A549 (cell line): ENCODE results near the gene CHRDL1. TPM values are rescaled to one million over a fixed set of nuclear protein-coding genes. Genes with fewer than 3 reads are reported as not detected.

ENCODE experiments used
- ATAC-seq, 2 experiments: fragments of 200-7000 bp in 1 of 2; fragments of >200 bp in 1 of 2; cut with Nextera tagmentation in 1 of 2; cut with Tn5 transposase in 1 of 2; 3 replicates each; pipeline versions ENCODE4 v1.8.0 to v1.9.1; 2018 to 2020; ENCODE audit warnings: mild to moderate bottlenecking in 1 of 2, moderate library complexity in 1 of 2
- CTCF ChIA-PET: fragments of 300-600 bp; sonication (Branson Sonifier 250); formaldehyde crosslinking; extraction: SDS; loops from one replicate; lab custom pipeline; 2021; ENCODE audit warnings: antibody characterized with exemption, inconsistent platforms; lab: Yijun Ruan, JAX
- POLR2A ChIA-PET: fragments of 350-600 bp; formaldehyde crosslinking; extraction: SDS; loops from one replicate; lab custom pipeline; 2021; ENCODE audit warnings: antibody characterized with exemption, inconsistent platforms; lab: Yijun Ruan, JAX
- DNase-seq, 2 experiments: peaks; one replicate each; pipeline versions ENCODE4 v3.0.0 to v3.0.0-alpha.2; 2011 to 2016; ENCODE audit warnings: low read depth in 1 of 2, low spot score in 1 of 2
- FAIRE-seq: peaks from 2 replicates; lab custom pipeline; 2011; peaks lifted over from hg19 to GRCh38; lab: Jason Lieb, UNC
- H3K27ac ChIP-seq, 2 experiments: fragments of >200 bp; sonication (Bioruptor Twin); formaldehyde crosslinking; 3 replicates each; pipeline ENCODE4 v1.5.1; 2016 to 2017
- H3K4me1 ChIP-seq: fragments of >200 bp; sonication (Bioruptor Twin); formaldehyde crosslinking; 3 replicates; pipeline ENCODE4 v1.6.1; 2016
- H3K4me2 ChIP-seq: fragments of >200 bp; sonication (Bioruptor Twin); formaldehyde crosslinking; 3 replicates; pipeline ENCODE4 v1.6.1; 2016
- H3K4me3 ChIP-seq: fragments of >200 bp; sonication (Bioruptor Twin); formaldehyde crosslinking; 3 replicates; pipeline ENCODE4 v1.5.1; 2016
- H3K9me3 ChIP-seq: fragments of >200 bp; sonication (Bioruptor Twin); formaldehyde crosslinking; 3 replicates; pipeline ENCODE4 v1.6.1; 2016
- CBX2 ChIP-seq: fragments of 200-600 bp; sonication (generic); IDR thresholded peaks from 2 replicates; pipeline ENCODE4 v1.6.1; 2016; ENCODE audit warnings: low read depth, mild to moderate bottlenecking, borderline replicate concordance
- EHF ChIP-seq: fragments of 250-450 bp; sonication (Bioruptor Pico); IDR thresholded peaks from 2 replicates; pipeline ENCODE4 v1.5.0; 2020; ENCODE audit warnings: mild to moderate bottlenecking
- EP300 ChIP-seq, 2 experiments: fragments of >200 bp; sonication (Bioruptor Twin); formaldehyde crosslinking; IDR thresholded peaks; 2 replicates in 1 of 2; 3 replicates in 1 of 2; pipeline ENCODE4 v1.6.1; 2016 to 2017
- FOXS1 ChIP-seq: fragments of 250-450 bp; sonication (Bioruptor Pico); IDR thresholded peaks from 2 replicates; pipeline ENCODE4 v1.5.0; 2020; ENCODE audit warnings: mild to moderate bottlenecking, moderate library complexity
- HDAC2 ChIP-seq: fragments of 200-600 bp; sonication (generic); IDR thresholded peaks from 2 replicates; pipeline ENCODE4 v1.6.1; 2016
- HOXA7 ChIP-seq: fragments of 250-450 bp; sonication (Bioruptor Pico); IDR thresholded peaks from 2 replicates; pipeline ENCODE4 v1.5.0; 2020; ENCODE audit warnings: mild to moderate bottlenecking, moderate library complexity
- HOXB5 ChIP-seq: fragments of 250-450 bp; sonication (Bioruptor Pico); IDR thresholded peaks from 2 replicates; pipeline ENCODE4 v1.5.0; 2020; ENCODE audit warnings: mild to moderate bottlenecking, moderate library complexity
- KDM5A ChIP-seq: fragments of 200-600 bp; sonication (generic); IDR thresholded peaks from 2 replicates; pipeline ENCODE4 v1.6.1; 2016; ENCODE audit warnings: antibody characterized with exemption, mild to moderate bottlenecking
- RAD21 ChIP-seq, 2 experiments: fragments of >200 bp in 1 of 2; sonication (Bioruptor Twin) in 1 of 2; formaldehyde crosslinking in 1 of 2; IDR thresholded peaks in 1 of 2; conservative IDR thresholded peaks in 1 of 2; 2 replicates in 1 of 2; 3 replicates in 1 of 2; pipeline ENCODE4 v1.6.1; 2012 to 2018; ENCODE audit warnings: inconsistent platforms in 1 of 2
- RCOR1 ChIP-seq: fragments of 150-350 bp; IDR thresholded peaks from 2 replicates; pipeline ENCODE4 v1.6.1; 2014; ENCODE audit warnings: antibody characterized with exemption, low read length, low read depth
- RNF2 ChIP-seq: fragments of 200-600 bp; sonication (generic); IDR thresholded peaks from 2 replicates; pipeline ENCODE4 v1.6.1; 2016; ENCODE audit warnings: low read depth, mild to moderate bottlenecking, antibody characterized with exemption, moderate library complexity, borderline replicate concordance
- ZC3H11A ChIP-seq: fragments of 450-650 bp; IDR thresholded peaks from 2 replicates; pipeline ENCODE4 v1.6.1; 2014; ENCODE audit warnings: antibody characterized with exemption, mild to moderate bottlenecking
- ZSCAN20 ChIP-seq: fragments of 250-450 bp; sonication (Bioruptor Pico); IDR thresholded peaks from 2 replicates; pipeline ENCODE4 v1.8.0; 2022; ENCODE audit warnings: mild to moderate bottlenecking, moderate library complexity
- WGBS: methylation state at CpG from one replicate; pipeline ENCODE4 v1.1.6; 2017; ENCODE audit errors: missing lambda C conversion rate; 5-methylcytosine and 5-hydroxymethylcytosine counted together
- polyA plus RNA-seq, 4 experiments: library from polyadenylated mRNA; depleted of rRNA in 3 of 4; stranded (reverse); fragments of >200 nt; fragmentation: RNase III in 1 of 4; extraction: RNeasy Plus Mini Kit Qiagen cat#74134 plus additional on column Dnase treatment in 1 of 4; gene quantifications; 2 replicates in 3 of 4; 3 replicates in 1 of 4; pipeline ENCODE4 v1.2.3, GENCODE V29; 2011 to 2017
- TF ChIP-seq, protein P1 (sequence below): fragments of 150-350 bp; IDR thresholded peaks from 2 replicates; pipeline ENCODE4 v1.6.1; 2014; ENCODE audit warnings: low read depth, mild to moderate bottlenecking, low read length
- TF ChIP-seq, protein P2 (sequence below): fragments of >200 bp; sonication (Bioruptor Twin); formaldehyde crosslinking; IDR thresholded peaks from 2 replicates; pipeline ENCODE4 v1.6.1; 2016
- TF ChIP-seq, protein P3 (sequence below): fragments of 450-650 bp; IDR thresholded peaks from 2 replicates; pipeline ENCODE4 v1.6.1; 2014; ENCODE audit warnings: antibody characterized with exemption
- TF ChIP-seq, protein P4 (sequence below): fragments of >200 bp; sonication (Bioruptor Twin); formaldehyde crosslinking; IDR thresholded peaks from 3 replicates; pipeline ENCODE4 v1.5.1; 2016

CHRDL1 gene
- polyA plus RNA-seq, 2 of the 4 experiments (the other 2 are of a cell fraction), result not detected

DNA sequence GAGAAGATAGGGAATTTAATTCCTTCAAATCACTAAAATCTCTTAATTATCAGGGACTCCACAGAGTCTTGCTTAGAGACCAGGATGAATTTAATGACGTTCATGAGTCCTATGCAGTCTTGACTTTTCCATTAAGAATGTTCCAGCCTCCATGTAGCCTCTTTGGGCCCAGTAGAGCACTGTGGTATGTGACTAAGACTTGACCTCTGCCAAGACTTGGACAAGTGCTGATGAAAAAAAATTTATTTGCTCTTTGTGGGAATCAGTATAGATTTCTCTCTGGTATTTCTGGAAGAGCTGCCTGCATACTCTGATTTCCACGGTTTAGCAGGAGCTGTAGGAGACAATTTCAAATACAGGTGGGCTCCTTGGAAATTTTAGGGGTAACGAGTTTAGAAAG lies 40.6 kb downstream of the CHRDL1 start (continued):
- TF ChIP-seq, protein P1, sequence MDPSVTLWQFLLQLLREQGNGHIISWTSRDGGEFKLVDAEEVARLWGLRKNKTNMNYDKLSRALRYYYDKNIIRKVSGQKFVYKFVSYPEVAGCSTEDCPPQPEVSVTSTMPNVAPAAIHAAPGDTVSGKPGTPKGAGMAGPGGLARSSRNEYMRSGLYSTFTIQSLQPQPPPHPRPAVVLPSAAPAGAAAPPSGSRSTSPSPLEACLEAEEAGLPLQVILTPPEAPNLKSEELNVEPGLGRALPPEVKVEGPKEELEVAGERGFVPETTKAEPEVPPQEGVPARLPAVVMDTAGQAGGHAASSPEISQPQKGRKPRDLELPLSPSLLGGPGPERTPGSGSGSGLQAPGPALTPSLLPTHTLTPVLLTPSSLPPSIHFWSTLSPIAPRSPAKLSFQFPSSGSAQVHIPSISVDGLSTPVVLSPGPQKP, result no peak
- TF ChIP-seq KDM5A, result no peak

DNA sequence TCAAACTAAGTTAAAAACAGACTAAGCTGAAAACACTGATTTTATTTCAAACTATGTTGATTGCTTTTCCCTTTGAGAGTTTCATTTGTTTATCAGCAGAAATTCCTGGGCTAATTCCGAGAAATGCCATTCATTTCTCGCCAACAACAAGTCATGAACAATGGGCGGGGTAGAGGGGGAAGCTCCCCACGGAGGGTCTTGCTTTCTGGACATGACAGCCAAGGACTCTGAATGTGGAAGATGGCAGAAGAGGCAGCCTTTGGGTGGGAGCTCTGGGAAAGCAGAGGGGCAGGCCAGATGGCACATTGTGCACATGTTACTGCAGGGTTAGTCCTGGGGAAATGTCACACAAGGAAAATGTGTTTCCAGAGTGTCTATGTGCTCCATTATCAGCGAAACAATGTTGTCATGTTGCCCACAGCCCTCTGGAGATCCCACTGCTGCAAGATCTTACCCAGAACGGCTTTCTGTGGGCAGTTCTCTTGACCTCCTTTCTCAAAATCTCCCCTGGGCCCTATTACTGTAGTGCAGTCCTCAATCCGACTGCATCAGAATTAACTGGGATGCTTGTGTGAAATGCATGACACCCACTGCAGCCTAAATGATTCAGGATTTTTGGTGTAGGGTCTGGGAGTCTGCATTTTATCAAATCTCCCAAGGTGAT lies 45.0 kb downstream of the CHRDL1 start:
- no peak for TF ChIP-seq ZC3H11A
- TF ChIP-seq RCOR1, result no peak
- no peak for TF ChIP-seq RNF2
- no peak for TF ChIP-seq HDAC2
- TF ChIP-seq, protein P2, sequence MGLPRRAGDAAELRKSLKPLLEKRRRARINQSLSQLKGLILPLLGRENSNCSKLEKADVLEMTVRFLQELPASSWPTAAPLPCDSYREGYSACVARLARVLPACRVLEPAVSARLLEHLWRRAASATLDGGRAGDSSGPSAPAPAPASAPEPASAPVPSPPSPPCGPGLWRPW, result no peak
- TF ChIP-seq, protein P3, sequence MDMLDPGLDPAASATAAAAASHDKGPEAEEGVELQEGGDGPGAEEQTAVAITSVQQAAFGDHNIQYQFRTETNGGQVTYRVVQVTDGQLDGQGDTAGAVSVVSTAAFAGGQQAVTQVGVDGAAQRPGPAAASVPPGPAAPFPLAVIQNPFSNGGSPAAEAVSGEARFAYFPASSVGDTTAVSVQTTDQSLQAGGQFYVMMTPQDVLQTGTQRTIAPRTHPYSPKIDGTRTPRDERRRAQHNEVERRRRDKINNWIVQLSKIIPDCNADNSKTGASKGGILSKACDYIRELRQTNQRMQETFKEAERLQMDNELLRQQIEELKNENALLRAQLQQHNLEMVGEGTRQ, result no peak
- CTCF ChIA-PET, result no interaction called here
- no peak for FAIRE-seq
- H3K9me3 ChIP-seq, result no peaks in the 10 kb centered on the region
- H3K27ac ChIP-seq, result no peak overlapping the region
- POLR2A ChIA-PET, result no interaction called here
- DNase-seq, result no peak
- 6% methylated on average over 6 of the region's 7 CpGs for WGBS
- no peak overlapping the region for H3K4me2 ChIP-seq
- no peaks in the 10 kb centered on the region for H3K4me1 ChIP-seq
- no peak overlapping the region for H3K4me3 ChIP-seq
- no peak for ATAC-seq

DNA sequence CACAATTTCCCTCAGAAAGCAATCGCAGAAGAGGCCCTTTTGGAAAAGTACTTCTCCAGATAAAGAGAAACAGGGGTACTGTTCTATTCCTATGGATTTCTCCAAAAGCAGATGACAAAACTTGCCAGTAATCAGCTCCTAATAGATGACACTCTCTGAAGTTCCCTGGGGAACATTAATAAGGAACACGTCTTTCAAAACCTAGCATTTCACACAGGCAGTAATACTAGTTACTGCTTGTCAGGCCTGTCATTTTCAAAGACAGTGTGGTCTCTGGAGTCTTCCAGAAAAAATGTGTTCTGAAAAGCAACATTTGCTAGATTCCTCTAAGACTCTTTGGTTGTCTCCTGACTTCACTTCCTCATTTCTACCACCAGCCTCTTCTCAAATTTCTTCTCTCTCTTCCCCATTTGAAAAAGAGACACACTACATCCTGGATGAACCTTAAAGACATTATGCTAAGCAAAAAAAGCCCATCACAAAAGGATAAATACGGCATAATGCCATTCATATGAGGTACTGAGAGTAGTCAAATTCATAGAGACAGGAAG lies 47.3 kb downstream of the CHRDL1 start:
- FAIRE-seq (no peak), DNase-seq (no peak), ATAC-seq (no peak)
- Histone ChIP-seq H3K4me3 (no peak overlapping the region), H3K4me1 (no peaks in the 10 kb centered on the region), H3K27ac (no peak overlapping the region), H3K9me3 (no peaks in the 10 kb centered on the region), H3K4me2 (no peak overlapping the region)
- ChIA-PET CTCF (no interaction called here), POLR2A (no interaction called here)
- TF ChIP-seq EHF (CRISPR knock-in tag), result no peak
- no peak for TF ChIP-seq ZSCAN20 (CRISPR knock-in tag)
- no peak for TF ChIP-seq HOXA7 (CRISPR knock-in tag)
- TF ChIP-seq, protein P1, result no peak
- no peak for TF ChIP-seq EP300 (IDR thresholded peaks at IDR 0.05)
- TF ChIP-seq HOXB5 (CRISPR knock-in tag), result no peak
- no peak for TF ChIP-seq FOXS1 (CRISPR knock-in tag)
- TF ChIP-seq CBX2, result no peak
- TF ChIP-seq, protein P4, sequence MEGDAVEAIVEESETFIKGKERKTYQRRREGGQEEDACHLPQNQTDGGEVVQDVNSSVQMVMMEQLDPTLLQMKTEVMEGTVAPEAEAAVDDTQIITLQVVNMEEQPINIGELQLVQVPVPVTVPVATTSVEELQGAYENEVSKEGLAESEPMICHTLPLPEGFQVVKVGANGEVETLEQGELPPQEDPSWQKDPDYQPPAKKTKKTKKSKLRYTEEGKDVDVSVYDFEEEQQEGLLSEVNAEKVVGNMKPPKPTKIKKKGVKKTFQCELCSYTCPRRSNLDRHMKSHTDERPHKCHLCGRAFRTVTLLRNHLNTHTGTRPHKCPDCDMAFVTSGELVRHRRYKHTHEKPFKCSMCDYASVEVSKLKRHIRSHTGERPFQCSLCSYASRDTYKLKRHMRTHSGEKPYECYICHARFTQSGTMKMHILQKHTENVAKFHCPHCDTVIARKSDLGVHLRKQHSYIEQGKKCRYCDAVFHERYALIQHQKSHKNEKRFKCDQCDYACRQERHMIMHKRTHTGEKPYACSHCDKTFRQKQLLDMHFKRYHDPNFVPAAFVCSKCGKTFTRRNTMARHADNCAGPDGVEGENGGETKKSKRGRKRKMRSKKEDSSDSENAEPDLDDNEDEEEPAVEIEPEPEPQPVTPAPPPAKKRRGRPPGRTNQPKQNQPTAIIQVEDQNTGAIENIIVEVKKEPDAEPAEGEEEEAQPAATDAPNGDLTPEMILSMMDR, result no peak
- TF ChIP-seq RAD21 (conservative IDR thresholded peaks at IDR 0.05 in 1 of 2, IDR thresholded peaks at IDR 0.05 in 1 of 2), result no peak
- WGBS, result 2% methylated on average over 3 of the region's 3 CpGs
